Right lobe of liver (tissue), 4 donors: ENCODE measurements around the gene CTSC.

ENCODE experiments used
- POLR2A ChIP-seq: fragments of 450-650 bp; IDR thresholded peaks from one replicate; pipeline ENCODE4 v1.6.1; 2017; ENCODE audit warnings: antibody characterized with exemption, mild to moderate bottlenecking
- TF ChIP-seq, protein P1 (sequence below), 4 donors: fragments of 200-600 bp in 3 of 4; fragments of 450-650 bp in 1 of 4; IDR thresholded peaks; one replicate each; pipeline versions ENCODE4 v1.5.1 to v1.8.0; 2016 to 2022; ENCODE audit warnings: antibody characterized with exemption in 4 of 4, mild to moderate bottlenecking in 2 of 4
- donor health status: DM: no; HTN: no; CAD: no.
- donor health status: DM: no; HTN: no; CAD: no.
- donor health status: DM: no; HTN: yes; CAD: no.

DNA sequence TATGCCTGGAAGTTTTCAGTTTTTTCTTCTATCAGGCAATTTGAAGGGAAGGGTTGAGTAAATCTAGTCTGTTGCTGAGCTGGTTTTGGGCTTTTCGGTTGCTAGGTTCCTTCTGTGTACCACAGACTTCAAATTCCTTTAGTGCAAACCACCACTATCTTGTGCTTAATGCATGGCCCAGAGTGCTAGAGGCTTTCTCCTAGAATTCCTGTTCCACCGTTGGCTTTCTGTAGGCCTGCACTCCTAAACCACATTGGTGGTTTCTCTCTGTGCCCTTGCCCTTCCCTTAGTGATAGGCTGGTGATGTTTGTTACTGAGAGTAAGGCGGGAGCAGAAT, 47.1 kb upstream of the CTSC start:
- TF ChIP-seq, protein P1, sequence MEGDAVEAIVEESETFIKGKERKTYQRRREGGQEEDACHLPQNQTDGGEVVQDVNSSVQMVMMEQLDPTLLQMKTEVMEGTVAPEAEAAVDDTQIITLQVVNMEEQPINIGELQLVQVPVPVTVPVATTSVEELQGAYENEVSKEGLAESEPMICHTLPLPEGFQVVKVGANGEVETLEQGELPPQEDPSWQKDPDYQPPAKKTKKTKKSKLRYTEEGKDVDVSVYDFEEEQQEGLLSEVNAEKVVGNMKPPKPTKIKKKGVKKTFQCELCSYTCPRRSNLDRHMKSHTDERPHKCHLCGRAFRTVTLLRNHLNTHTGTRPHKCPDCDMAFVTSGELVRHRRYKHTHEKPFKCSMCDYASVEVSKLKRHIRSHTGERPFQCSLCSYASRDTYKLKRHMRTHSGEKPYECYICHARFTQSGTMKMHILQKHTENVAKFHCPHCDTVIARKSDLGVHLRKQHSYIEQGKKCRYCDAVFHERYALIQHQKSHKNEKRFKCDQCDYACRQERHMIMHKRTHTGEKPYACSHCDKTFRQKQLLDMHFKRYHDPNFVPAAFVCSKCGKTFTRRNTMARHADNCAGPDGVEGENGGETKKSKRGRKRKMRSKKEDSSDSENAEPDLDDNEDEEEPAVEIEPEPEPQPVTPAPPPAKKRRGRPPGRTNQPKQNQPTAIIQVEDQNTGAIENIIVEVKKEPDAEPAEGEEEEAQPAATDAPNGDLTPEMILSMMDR (IDR thresholded peaks at IDR 0.05), result no peak
- no peak for TF ChIP-seq POLR2A
